SK-N-MC (cell line): ENCODE results near the gene TIMD4.

Source experiments
- EZH2 ChIP-seq: fragments of 200-600 bp; sonication (generic); IDR thresholded peaks from one replicate; pipeline ENCODE4 v1.6.1; 2017; ENCODE audit warnings: antibody characterized with exemption
- FOXP2 ChIP-seq: optimal IDR thresholded peaks from 2 replicates; pipeline ENCODE3; 2011; ENCODE audit warnings: mild to moderate bottlenecking, moderate library complexity; ENCODE audit not compliant: insufficient read depth; ENCODE audit errors: extremely low read length, control extremely low read depth
- POLR2AphosphoS5 ChIP-seq: IDR thresholded peaks from 2 replicates; pipeline ENCODE4 v1.6.1; 2012; ENCODE audit warnings: mild to moderate bottlenecking, low read depth, low read length, borderline replicate concordance

- TF ChIP-seq EZH2, result no peak
- TF ChIP-seq POLR2AphosphoS5, result no peak
- TF ChIP-seq FOXP2, result no peak
Measured at GRCh38 chr5:156949424-156949823, 13.6 kb downstream of the TIMD4 start.
